Progenitor cell of endocrine pancreas (in vitro differentiated cells): ENCODE results near the gene FBF1. TPM values are rescaled to one million over a fixed set of nuclear protein-coding genes. Genes with fewer than 3 reads are reported as not detected.
"Not testable (repeated sequence)": the region's sequence is repeated elsewhere in the genome, so short reads cannot be mapped to it uniquely, and the experiment has no call there.

Experiments used
- DNase-seq: peaks from one replicate; pipeline ENCODE4 v3.0.0; 2021; ENCODE audit warnings: low spot score; ENCODE audit not compliant: unreplicated experiment
- H3K27ac Mint-ChIP-seq: 2 replicates; pipeline ENCODE4 v1.8.0; 2021; ENCODE audit warnings: mild to moderate bottlenecking, moderate library complexity, mixed read lengths
- H3K27me3 Mint-ChIP-seq: 2 replicates; pipeline ENCODE4 v1.8.0; 2021; ENCODE audit warnings: mixed read lengths
- H3K36me3 Mint-ChIP-seq: 2 replicates; pipeline ENCODE4 v1.8.0; 2022; ENCODE audit warnings: mixed read lengths; ENCODE audit not compliant: insufficient read depth
- H3K4me1 Mint-ChIP-seq: 2 replicates; pipeline ENCODE4 v1.8.0; 2021; ENCODE audit warnings: low read depth, mixed read lengths
- H3K4me3 Mint-ChIP-seq: 2 replicates; pipeline ENCODE4 v1.8.0; 2021; ENCODE audit warnings: low read depth, mild to moderate bottlenecking, moderate library complexity, mixed read lengths
- H3K9me3 Mint-ChIP-seq: 2 replicates; pipeline ENCODE4 v1.8.0; 2021; ENCODE audit warnings: low read depth, mixed read lengths
- CTCF ChIP-seq: fragments of 200-600 bp; sonication (generic); IDR thresholded peaks from one replicate; pipeline ENCODE4 v1.5.0; 2021; ENCODE audit warnings: antibody characterized with exemption, mild to moderate bottlenecking; ENCODE audit not compliant: unreplicated experiment
- total RNA-seq: library from RNA; stranded (reverse); gene quantifications from 2 replicates; pipeline ENCODE4 v1.2.1, GENCODE V29; 2021

FBF1 gene
- total RNA-seq, 1 donor from 2014 or later, result 29.9 TPM

DNA sequence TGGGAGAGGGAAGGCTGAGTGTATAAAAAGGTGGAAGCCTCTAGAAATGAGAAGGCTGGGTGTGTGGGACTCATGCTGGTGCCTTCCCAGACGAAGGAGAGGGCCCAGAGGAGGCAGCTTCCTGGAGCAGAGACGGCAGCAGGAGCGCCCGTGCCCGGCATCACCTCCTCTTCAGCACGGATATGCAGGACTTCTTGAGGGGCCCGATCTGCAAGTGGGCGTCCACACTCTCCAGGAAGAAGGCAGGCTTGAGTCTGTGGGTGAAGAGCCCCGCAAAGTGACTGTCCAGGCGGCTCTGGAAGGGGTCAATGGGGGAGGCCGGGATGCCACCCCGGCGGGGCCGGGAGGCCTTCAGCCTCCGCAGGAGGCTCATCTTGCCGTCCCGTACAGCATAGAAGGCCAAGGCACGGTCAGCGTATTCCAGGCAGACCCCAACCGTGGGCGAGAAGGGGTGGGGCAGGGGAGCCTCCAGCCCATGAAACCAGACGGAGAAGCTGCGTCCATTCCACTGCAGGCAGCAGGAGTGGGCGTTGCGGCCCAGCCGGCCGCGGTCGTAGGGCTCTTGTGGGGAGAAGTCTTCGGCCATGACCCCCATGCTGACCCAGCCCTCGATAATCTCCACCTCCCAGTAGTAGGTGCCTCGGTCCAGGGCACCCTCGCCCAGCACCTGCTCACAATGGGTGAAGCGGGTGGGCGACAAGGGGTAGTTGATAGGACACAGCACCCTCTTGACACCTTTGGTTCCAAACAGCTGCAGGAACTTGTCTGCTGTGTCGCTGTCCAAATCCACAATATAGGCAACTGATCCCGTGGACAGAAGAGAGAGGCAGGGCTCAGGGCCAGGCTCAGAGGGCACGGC lies 66.3 kb downstream of the FBF1 start:
- DNase-seq, result no peak
- Mint-ChIP-seq H3K27me3 (peaks cover 30% of the 10 kb centered on the region), H3K27ac (no peak overlapping the region), H3K36me3 (no peaks in the 10 kb centered on the region), H3K4me3 (no peak overlapping the region), H3K4me1 (peaks cover 2% of the 10 kb centered on the region), H3K9me3 (no peaks in the 10 kb centered on the region)
- no peak for TF ChIP-seq CTCF

- DNase-seq, result no peak
- Mint-ChIP-seq H3K4me1 (peaks cover 2% of the 10 kb centered on the region), H3K4me3 (no peak overlapping the region), H3K27me3 (peaks cover 22% of the 10 kb centered on the region), H3K27ac (no peak overlapping the region), H3K36me3 (no peaks in the 10 kb centered on the region), H3K9me3 (no peaks in the 10 kb centered on the region)
- TF ChIP-seq CTCF, result no peak
These were observed 67.1 kb downstream of the FBF1 start for GRCh38 chr17:75873587-75874322.

DNA sequence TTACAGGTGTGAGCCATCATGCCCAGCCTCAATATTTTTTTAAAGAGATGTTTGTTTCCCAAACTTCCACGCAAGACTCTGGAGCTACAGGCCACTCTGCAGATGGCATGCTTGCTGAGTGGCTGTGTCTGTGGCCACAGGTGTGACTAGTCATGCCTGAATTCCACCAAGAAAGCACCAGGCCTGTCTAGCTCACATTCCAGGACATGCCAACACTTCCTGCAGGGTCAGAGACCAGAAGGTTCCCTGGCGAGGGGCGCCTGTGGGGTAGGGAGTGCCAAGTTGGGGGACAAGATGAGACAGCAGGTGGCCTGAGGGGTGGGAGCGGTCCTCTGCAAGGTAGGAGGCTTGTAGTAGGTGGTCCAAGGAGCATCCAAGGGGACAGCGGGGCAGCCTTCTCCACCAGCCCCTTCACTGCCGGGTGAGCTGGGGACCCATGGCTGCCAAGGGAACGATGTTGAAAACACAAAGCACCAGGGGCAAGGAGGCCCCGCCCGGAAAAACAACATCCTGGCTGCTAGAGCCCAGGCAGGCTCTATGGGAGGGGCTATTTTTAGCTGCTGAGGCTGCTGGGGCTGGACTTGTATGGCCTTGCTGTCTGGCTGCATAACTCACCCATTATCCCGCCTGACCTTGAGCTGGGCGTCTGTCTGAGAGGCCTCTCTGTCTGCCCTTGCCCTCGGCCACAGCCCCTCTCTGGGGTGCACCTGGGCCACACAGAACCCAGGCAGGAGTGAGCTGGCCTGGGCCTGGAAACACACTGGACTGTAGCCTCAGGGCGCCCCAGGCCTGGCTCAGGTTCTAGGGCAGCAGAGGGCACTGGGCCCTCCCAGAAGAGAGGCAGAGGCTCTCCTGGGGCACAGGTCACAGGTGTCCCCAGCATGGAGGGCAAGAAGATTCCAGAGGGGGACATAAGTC lies 68.1 kb downstream of the FBF1 start:
- Mint-ChIP-seq H3K9me3 (no peaks in the 10 kb centered on the region), H3K36me3 (no peaks in the 10 kb centered on the region), H3K4me1 (peaks cover 2% of the 10 kb centered on the region), H3K27me3 (peaks cover 17% of the 10 kb centered on the region), H3K27ac (no peak overlapping the region), H3K4me3 (no peak overlapping the region)
- no peak for TF ChIP-seq CTCF
- no peak for DNase-seq

DNA sequence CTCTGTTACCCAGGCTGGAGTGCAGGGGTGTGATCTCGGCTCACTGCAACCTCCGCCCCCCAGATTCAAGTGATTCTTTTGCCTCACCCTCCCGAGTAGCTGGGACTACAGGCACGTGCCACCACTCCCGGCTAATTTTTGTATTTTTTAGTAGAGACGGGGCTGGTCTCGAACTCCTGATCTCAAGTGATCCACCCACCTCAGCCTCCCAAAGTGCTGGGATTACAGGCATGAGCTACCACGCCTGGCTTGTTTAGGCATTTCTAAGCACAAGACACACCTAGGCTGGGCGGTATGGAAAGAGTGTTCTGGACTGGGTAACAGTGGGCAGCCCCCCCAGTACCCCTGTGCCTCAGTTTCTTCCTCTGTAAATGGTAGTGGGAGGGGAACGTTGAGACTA lies 70.6 kb downstream of the FBF1 start:
- not testable (repeated sequence) for H3K4me1 Mint-ChIP-seq, H3K27ac Mint-ChIP-seq, H3K4me3 Mint-ChIP-seq, H3K9me3 Mint-ChIP-seq, DNase-seq, H3K36me3 Mint-ChIP-seq, H3K27me3 Mint-ChIP-seq

DNA sequence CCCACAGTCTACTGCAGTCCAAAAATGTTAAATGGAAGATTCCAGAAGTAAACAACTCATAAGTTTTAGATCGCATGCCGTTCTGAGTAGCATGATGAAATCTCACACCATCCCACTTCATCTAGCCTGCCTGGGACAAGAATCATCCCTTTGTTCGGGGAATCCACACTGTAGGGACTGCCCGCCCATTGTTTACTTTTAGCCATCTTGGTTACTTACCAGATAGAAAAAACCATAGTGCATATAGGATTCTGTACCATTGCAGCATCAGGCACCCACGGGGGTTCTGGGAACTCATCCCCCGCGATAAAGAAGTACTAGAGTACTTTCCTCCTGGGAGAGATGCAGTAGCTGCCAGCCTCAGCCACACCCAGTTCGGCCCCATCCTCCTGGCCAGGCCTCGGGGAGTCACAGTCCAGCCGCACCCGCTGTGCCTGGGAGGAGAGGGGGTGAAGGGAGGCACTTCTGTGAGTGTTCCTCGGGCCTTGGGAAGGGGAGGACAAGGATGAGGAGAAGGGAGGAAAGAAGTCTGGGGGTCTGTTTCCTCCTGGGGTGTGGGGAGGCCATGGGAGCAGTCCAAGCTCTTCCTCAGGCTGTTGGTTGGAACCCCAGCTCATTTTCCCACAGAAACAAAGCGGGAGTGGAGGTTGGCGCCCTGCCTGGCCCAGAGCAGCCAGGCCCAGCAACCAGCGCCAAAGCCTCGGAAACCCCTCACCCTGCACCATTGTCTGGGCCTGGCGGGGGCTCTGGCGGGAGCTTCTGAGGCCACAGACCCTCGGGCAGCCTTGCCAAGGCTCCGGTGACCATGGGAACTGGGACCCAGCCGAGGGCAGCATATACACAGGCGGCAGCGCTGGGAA lies 71.3 kb downstream of the FBF1 start:
- Mint-ChIP-seq H3K36me3 (no peaks in the 10 kb centered on the region), H3K4me1 (no peaks in the 10 kb centered on the region), H3K9me3 (no peaks in the 10 kb centered on the region), H3K27ac (peak overlapping the region; percentile 34), H3K27me3 (no peaks in the 10 kb centered on the region), H3K4me3 (no peak overlapping the region)
- DNase-seq, result no peak
- no peak for TF ChIP-seq CTCF

GRCh38 chr17:75868730-75869281 lies 72.0 kb downstream of the FBF1 start:
- not testable (repeated sequence) for H3K9me3 Mint-ChIP-seq, H3K4me1 Mint-ChIP-seq, H3K27me3 Mint-ChIP-seq, H3K4me3 Mint-ChIP-seq, DNase-seq, H3K36me3 Mint-ChIP-seq
- peak overlapping the region; percentile 34 for H3K27ac Mint-ChIP-seq

GRCh38 chr17:75865404-75866188 lies 75.2 kb downstream of the FBF1 start:
- not testable (repeated sequence) for H3K9me3 Mint-ChIP-seq, DNase-seq, H3K4me1 Mint-ChIP-seq, H3K4me3 Mint-ChIP-seq, H3K36me3 Mint-ChIP-seq, H3K27me3 Mint-ChIP-seq
- peak overlapping the region; percentile 26 for H3K27ac Mint-ChIP-seq
